Measurements from ENCODE around the gene SRMS.
"Not testable (repeated sequence)": the region's sequence is repeated elsewhere in the genome, so short reads cannot be mapped to it uniquely, and the experiment has no call there.

SRMS gene

DNA sequence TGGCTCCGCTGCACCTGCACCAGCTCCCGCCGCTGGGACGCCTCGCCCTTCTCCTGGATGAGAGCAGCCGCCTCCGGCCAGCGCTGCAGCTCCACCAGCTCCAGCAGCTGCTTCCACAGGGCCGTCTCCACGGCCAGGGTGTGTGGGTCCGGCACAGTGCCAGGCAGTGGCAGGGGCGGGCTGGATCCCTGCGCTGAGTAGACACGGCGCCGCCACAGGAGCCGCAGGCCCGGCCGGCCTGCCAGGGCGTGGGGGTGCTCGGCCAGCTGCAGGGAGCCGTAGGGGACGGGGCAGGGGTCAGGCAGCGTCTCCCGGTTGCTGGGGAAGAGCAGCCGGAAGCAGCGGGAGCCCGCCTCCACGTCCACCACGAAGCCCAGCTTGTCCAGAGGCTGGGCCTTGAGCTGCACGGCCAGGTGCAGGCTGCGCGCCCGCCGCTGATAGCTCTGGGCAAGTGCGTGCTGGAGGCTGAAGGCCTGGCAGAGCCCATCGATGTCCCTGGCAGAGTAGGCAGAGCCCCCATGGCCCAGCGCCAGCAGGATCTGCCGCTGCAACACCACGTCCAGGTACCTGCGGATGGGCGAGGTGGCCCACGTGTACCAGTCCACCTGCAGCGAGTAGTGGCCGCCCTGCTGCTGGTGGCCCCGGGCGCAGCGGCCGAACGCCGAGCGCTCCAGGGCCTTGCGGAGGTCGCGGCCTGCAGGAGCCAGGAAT, 15.8 kb upstream of the SRMS start:
- in situ Hi-C loops (cut with MboI; ENCODE audit: low pct_unique_long_range_greater_than_20kb, low sequenced_read_pairs, unreplicated experiment) = no loop called here
- no peak for DNase-seq (ENCODE audit: low spot score)
- TF ChIP-seq CTCF (IDR thresholded peaks at IDR 0.05; ENCODE audit: extremely low read depth, insufficient read depth, missing control alignments) = no peak

- in situ Hi-C loops (cut with MboI; ENCODE audit: low pct_unique_long_range_greater_than_20kb, low sequenced_read_pairs, unreplicated experiment) = no loop called here
- no peak for TF ChIP-seq CTCF (IDR thresholded peaks at IDR 0.05; ENCODE audit: extremely low read depth, insufficient read depth, missing control alignments)
- DNase-seq (ENCODE audit: low spot score) = no peak
Observed at GRCh38 chr20:63562461-63563224, 15.1 kb upstream of the SRMS start.

- TF ChIP-seq CTCF (IDR thresholded peaks at IDR 0.05; ENCODE audit: extremely low read depth, insufficient read depth, missing control alignments) = no peak
- in situ Hi-C loops (cut with MboI; ENCODE audit: low pct_unique_long_range_greater_than_20kb, low sequenced_read_pairs, unreplicated experiment) = no loop called here
- DNase-seq (ENCODE audit: low spot score) = no peak
Observed at GRCh38 chr20:63561624-63562396, 14.3 kb upstream of the SRMS start.

GRCh38 chr20:63560856-63561609, 13.5 kb upstream of the SRMS start:
- no peak for TF ChIP-seq CTCF (IDR thresholded peaks at IDR 0.05; ENCODE audit: extremely low read depth, insufficient read depth, missing control alignments)
- DNase-seq (ENCODE audit: low spot score) = no peak
- in situ Hi-C loops (cut with MboI; ENCODE audit: low pct_unique_long_range_greater_than_20kb, low sequenced_read_pairs, unreplicated experiment) = no loop called here

DNA sequence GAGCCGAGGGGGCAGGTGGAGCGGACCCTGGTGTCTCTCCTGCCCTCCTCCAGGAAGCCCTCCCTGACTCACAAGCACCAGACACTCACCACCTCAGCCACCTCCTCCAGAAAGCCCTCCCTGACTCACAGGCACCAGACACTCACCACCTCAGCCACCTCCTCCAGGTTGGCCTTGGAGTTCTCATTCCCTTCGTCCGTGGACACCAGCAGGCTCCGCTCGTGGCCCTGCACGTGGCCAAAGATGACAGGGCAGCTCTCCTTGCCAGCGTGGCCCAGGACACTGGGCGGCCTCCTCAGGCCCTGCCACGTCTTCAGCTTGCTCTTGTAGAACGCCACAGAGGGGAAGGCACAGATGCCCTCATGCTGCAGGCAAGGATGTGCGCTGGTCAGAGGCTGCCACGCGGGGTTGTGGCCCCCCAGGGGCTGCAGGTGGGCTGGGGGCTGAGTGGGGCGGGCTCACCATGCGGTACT, 12.8 kb upstream of the SRMS start:
- DNase-seq (ENCODE audit: low spot score) = no peak
- in situ Hi-C loops (cut with MboI; ENCODE audit: low pct_unique_long_range_greater_than_20kb, low sequenced_read_pairs, unreplicated experiment) = no loop called here
- no peak for TF ChIP-seq CTCF (IDR thresholded peaks at IDR 0.05; ENCODE audit: extremely low read depth, insufficient read depth, missing control alignments)

GRCh38 chr20:63559485-63560332, 12.2 kb upstream of the SRMS start:
- in situ Hi-C loops (cut with MboI; ENCODE audit: low pct_unique_long_range_greater_than_20kb, low sequenced_read_pairs, unreplicated experiment) = not testable (repeated sequence)

More at GRCh38 chr20:63559485-63560332, 12.2 kb upstream of the SRMS start:
- DNase-seq (ENCODE audit: low spot score) = not testable (repeated sequence)

All from GM13977 (cell line).